G401 (cell line): ENCODE results near the gene AKR1A1. TPM values are rescaled to one million over a fixed set of nuclear protein-coding genes. Genes with fewer than 3 reads are reported as not detected.
"Not testable (repeated sequence)": the region's sequence is repeated elsewhere in the genome, so short reads cannot be mapped to it uniquely, and the experiment has no call there.

Source experiments
- DNase-seq: peaks from one replicate; pipeline ENCODE4 v3.0.0-alpha.2; 2015; ENCODE audit warnings: low spot score
- in situ Hi-C: cut with HindIII; loops from 2 replicates; pipeline ENCODE4 v1.10.0; 2016; ENCODE audit warnings: low sequenced_read_pairs, mixed read lengths
- total RNA-seq: library from RNA; depleted of rRNA; stranded (reverse); fragments of >200 nt; shearing (Covaris generic); gene quantifications from 2 replicates; pipeline ENCODE4 v1.2.3, GENCODE V29; 2014; rRNA removed

AKR1A1 gene
- total RNA-seq: 116 TPM in 2 replicates

GRCh38 chr1:45550401-45551351, at the start of gene AKR1A1:
TSS of gene AKR1A1 (plus strand) at chr1:45550826. CDS start at chr1:45561795, 10,969 bp downstream.
- in situ Hi-C loops: no loop called here
- DNase-seq: peak; percentile 89

GRCh38 chr1:45501505-45501859, 49.1 kb upstream of the AKR1A1 start:
- no peak for DNase-seq
- in situ Hi-C loops: loop anchor here (25.0 kb wide), 1 partner anchor 139 kb away; no protein-coding TSS in a partner anchor

- DNase-seq: no peak
- in situ Hi-C loops: loop anchor here (25.0 kb wide), 1 partner anchor 141 kb away; no protein-coding TSS in a partner anchor
Measured at GRCh38 chr1:45503462-45504360, 46.9 kb upstream of the AKR1A1 start.

- no peak for DNase-seq
- in situ Hi-C loops: loop anchor here (25.0 kb wide), 1 partner anchor 145 kb away; no protein-coding TSS in a partner anchor
Measured at GRCh38 chr1:45507195-45507594, 43.4 kb upstream of the AKR1A1 start.

GRCh38 chr1:45507893-45508292, 42.7 kb upstream of the AKR1A1 start:
- DNase-seq: no peak
- in situ Hi-C loops: loop anchor here (25.0 kb wide), 1 partner anchor 146 kb away; no protein-coding TSS in a partner anchor

- DNase-seq: peak; percentile 29
- in situ Hi-C loops: loop anchor here (25.0 kb wide), 1 partner anchor 146 kb away; no protein-coding TSS in a partner anchor
Measured at GRCh38 chr1:45508295-45509151, 42.1 kb upstream of the AKR1A1 start.

GRCh38 chr1:45510036-45510971, 40.3 kb upstream of the AKR1A1 start:
- in situ Hi-C loops: loop anchor here (25.0 kb wide), 1 partner anchor 148 kb away; no protein-coding TSS in a partner anchor
- DNase-seq: no peak

GRCh38 chr1:45510972-45511527, 39.6 kb upstream of the AKR1A1 start:
- no peak for DNase-seq
- in situ Hi-C loops: loop anchor here (25.0 kb wide), 1 partner anchor 149 kb away; no protein-coding TSS in a partner anchor

- in situ Hi-C loops: loop anchor here (25.0 kb wide), 1 partner anchor 150 kb away; no protein-coding TSS in a partner anchor
- peak; percentile 77 for DNase-seq
Measured at GRCh38 chr1:45512641-45513054, 38.0 kb upstream of the AKR1A1 start.

- in situ Hi-C loops: loop anchor here (25.0 kb wide), 1 partner anchor 151 kb away; no protein-coding TSS in a partner anchor
- not testable (repeated sequence) for DNase-seq
Measured at GRCh38 chr1:45513532-45514260, 36.9 kb upstream of the AKR1A1 start.

GRCh38 chr1:45516036-45516435, 34.6 kb upstream of the AKR1A1 start:
- in situ Hi-C loops: loop anchor here (25.0 kb wide), 1 partner anchor 154 kb away; no protein-coding TSS in a partner anchor
- DNase-seq: no peak

GRCh38 chr1:45516465-45516864, 34.2 kb upstream of the AKR1A1 start:
- in situ Hi-C loops: loop anchor here (25.0 kb wide), 1 partner anchor 154 kb away; no protein-coding TSS in a partner anchor
- no peak for DNase-seq

GRCh38 chr1:45518366-45518765, 32.3 kb upstream of the AKR1A1 start:
- in situ Hi-C loops: loop anchor here (25.0 kb wide), 1 partner anchor 156 kb away; no protein-coding TSS in a partner anchor
- not testable (repeated sequence) for DNase-seq

GRCh38 chr1:45518910-45519309, 31.7 kb upstream of the AKR1A1 start:
- DNase-seq: peak; percentile 91
- in situ Hi-C loops: loop anchor here (25.0 kb wide), 1 partner anchor 157 kb away; no protein-coding TSS in a partner anchor

GRCh38 chr1:45519774-45520173, 30.9 kb upstream of the AKR1A1 start:
- DNase-seq: not testable (repeated sequence)
- in situ Hi-C loops: loop anchor here (25.0 kb wide), 1 partner anchor 157 kb away; no protein-coding TSS in a partner anchor
